OCI-LY7 (cell line): ENCODE results near the gene IRF8. TPM values are rescaled to one million over a fixed set of nuclear protein-coding genes. Genes with fewer than 3 reads are reported as not detected.

Source experiments
- BruUV-seq: library from RNA; stranded (reverse); fragments of 400-500 nt; replicated peaks from 2 replicates; lab custom pipeline; 2021; lab: Mats Ljungman, UMichigan
- CTCF ChIA-PET: fragments of 300-600 bp; sonication (Branson Sonifier 250); formaldehyde crosslinking; loops from one replicate; lab custom pipeline; 2022; ENCODE audit warnings: antibody characterized with exemption; ENCODE audit not compliant: unreplicated experiment; lab: Charles Lee
- POLR2A ChIA-PET: fragments of 300-600 bp; sonication (Branson Sonifier 250); formaldehyde crosslinking; loops from one replicate; lab custom pipeline; 2022; ENCODE audit warnings: antibody characterized with exemption; lab: Charles Lee
- DNase-seq: peaks from one replicate; pipeline ENCODE4 v3.0.0-alpha.2; 2015; ENCODE audit warnings: low spot score
- H2AFZ ChIP-seq: fragments of 200-600 bp; sonication (generic), shearing (Covaris generic); 2 replicates; pipeline ENCODE4 v1.6.1; 2014; ENCODE audit warnings: mild to moderate bottlenecking, antibody characterized with exemption, low read length, moderate library complexity
- H3K27ac ChIP-seq: fragments of 200-600 bp; sonication (generic); 2 replicates; pipeline ENCODE4 v1.5.1; 2014; ENCODE audit warnings: mixed run types, low read depth, mild to moderate bottlenecking, moderate library complexity, low read length, inconsistent platforms; ENCODE audit not compliant: poor library complexity, severe bottlenecking
- H3K36me3 ChIP-seq: fragments of 200-600 bp; sonication (generic); 2 replicates; pipeline ENCODE4 v1.6.1; 2014; ENCODE audit warnings: mild to moderate bottlenecking, antibody characterized with exemption, low read length, moderate library complexity, mixed read lengths; ENCODE audit not compliant: insufficient read depth
- H3K4me1 ChIP-seq: fragments of 200-600 bp; sonication (generic); 2 replicates; pipeline ENCODE4 v1.5.1; 2014; ENCODE audit warnings: mild to moderate bottlenecking, low read length; ENCODE audit not compliant: insufficient read depth, poor library complexity, severe bottlenecking
- H3K4me2 ChIP-seq: fragments of 200-600 bp; sonication (generic); 2 replicates; pipeline ENCODE4 v1.6.1; 2014; ENCODE audit warnings: mild to moderate bottlenecking, low read length
- H3K4me3 ChIP-seq: fragments of 200-600 bp; sonication (generic); 2 replicates; pipeline ENCODE4 v1.5.1; 2014; ENCODE audit warnings: mild to moderate bottlenecking, low read depth, low read length; ENCODE audit not compliant: poor library complexity, severe bottlenecking
- H3K79me2 ChIP-seq: fragments of 200-600 bp; sonication (generic); 2 replicates; pipeline ENCODE4 v1.6.1; 2016; ENCODE audit warnings: low read depth, mild to moderate bottlenecking, low read length, moderate library complexity, mixed read lengths; ENCODE audit not compliant: insufficient read depth
- H3K9me2 ChIP-seq: fragments of 200-600 bp; sonication (generic); 2 replicates; pipeline ENCODE4 v1.6.1; 2016; ENCODE audit warnings: mild to moderate bottlenecking, low read length, mixed read lengths; ENCODE audit not compliant: insufficient read depth
- H3K9me3 ChIP-seq: fragments of 200-600 bp; sonication (generic); 2 replicates; pipeline ENCODE4 v1.6.1; 2014; ENCODE audit warnings: mild to moderate bottlenecking, mixed run types, low read length, mixed read lengths
- H4K20me1 ChIP-seq: fragments of 200-600 bp; sonication (generic); 2 replicates; pipeline ENCODE4 v1.6.1; 2014; ENCODE audit warnings: mild to moderate bottlenecking, antibody characterized with exemption, low read length, moderate library complexity, mixed read lengths; ENCODE audit not compliant: insufficient read depth
- CTCF ChIP-seq: fragments of 200-600 bp; sonication (generic); conservative IDR thresholded peaks from 2 replicates; pipeline ENCODE4 v1.5.1; 2014; ENCODE audit warnings: mild to moderate bottlenecking, antibody characterized with exemption, low read length, moderate library complexity, mixed read lengths
- EZH2phosphoT487 ChIP-seq: fragments of 200-600 bp; sonication (generic); IDR thresholded peaks from 2 replicates; pipeline ENCODE4 v1.6.1; 2018; ENCODE audit warnings: low read depth, borderline replicate concordance, mild to moderate bottlenecking, mixed run types, antibody characterized with exemption, low read length, moderate library complexity, mixed read lengths
- intact Hi-C: fragments of 100-400 bp; cut with micrococcal nuclease; formaldehyde crosslinking; loops from one replicate; pipeline ENCODE4 v1.10.0; 2022; ENCODE audit not compliant: unreplicated experiment
- total RNA-seq, 2 experiments: library from RNA; depleted of rRNA in 1 of 2; stranded (reverse); fragments of >200 nt in 1 of 2; shearing (Covaris generic) in 1 of 2; gene quantifications; 2 replicates each; pipeline ENCODE4 v1.2.3, GENCODE V29; 2014 to 2022

The IRF8 gene
- total RNA-seq, 2 experiments from 2014 or later: 181 to 224 TPM

GRCh38 chr16:85868495-85868894 is 30.5 kb upstream of the IRF8 start:
- DNase-seq: no peak
- Histone ChIP-seq H3K4me2 (no peak overlapping the region), H3K4me1 (no peaks in the 10 kb centered on the region), H3K4me3 (no peak overlapping the region), H4K20me1 (no peaks in the 10 kb centered on the region), H3K79me2 (no peaks in the 10 kb centered on the region), H3K27ac (no peak overlapping the region), H3K9me2 (no peaks in the 10 kb centered on the region), H2AFZ (no peak overlapping the region), H3K36me3 (no peaks in the 10 kb centered on the region), H3K9me3 (0 out of 2 replicates have a peak, but pooled peaks cover 6% of the 10 kb centered on the region)
- ChIA-PET CTCF (no interaction called here), POLR2A (interaction anchor here (0.7 kb wide), 1 partner anchor 44 kb away, joined by 3 read pairs; no protein-coding TSS in a partner anchor)
- TF ChIP-seq EZH2phosphoT487: no peak
- intact Hi-C loops: no loop called here
- no TSS peak for BruUV-seq

- BruUV-seq: no TSS peak
- Histone ChIP-seq H3K9me2 (no peaks in the 10 kb centered on the region), H3K4me1 (no peaks in the 10 kb centered on the region), H3K27ac (no peak overlapping the region), H3K36me3 (no peaks in the 10 kb centered on the region), H3K9me3 (0 out of 2 replicates have a peak, but pooled peaks cover 6% of the 10 kb centered on the region), H4K20me1 (no peaks in the 10 kb centered on the region), H3K4me2 (no peak overlapping the region), H3K79me2 (no peaks in the 10 kb centered on the region), H3K4me3 (no peak overlapping the region), H2AFZ (no peak overlapping the region)
- no peak for TF ChIP-seq CTCF
- no peak for TF ChIP-seq EZH2phosphoT487
- POLR2A ChIA-PET: no interaction called here
- DNase-seq: no peak
- CTCF ChIA-PET: no interaction called here
- intact Hi-C loops: no loop called here
These were observed 29.8 kb upstream of the IRF8 start for GRCh38 chr16:85869206-85869605.

- CTCF ChIA-PET: no interaction called here
- Histone ChIP-seq H3K9me2 (no peaks in the 10 kb centered on the region), H3K4me2 (no peak overlapping the region), H3K27ac (no peak overlapping the region), H3K4me1 (no peaks in the 10 kb centered on the region), H4K20me1 (no peaks in the 10 kb centered on the region), H3K4me3 (no peak overlapping the region), H2AFZ (no peak overlapping the region), H3K9me3 (0 out of 2 replicates have a peak, but pooled peaks cover 4% of the 10 kb centered on the region), H3K36me3 (no peaks in the 10 kb centered on the region), H3K79me2 (no peaks in the 10 kb centered on the region)
- POLR2A ChIA-PET: no interaction called here
- no TSS peak for BruUV-seq
- intact Hi-C loops: no loop called here
- no peak for DNase-seq
- TF ChIP-seq EZH2phosphoT487 (no peak), CTCF (no peak)
These were observed 29.0 kb upstream of the IRF8 start for GRCh38 chr16:85869785-85870558.
